Fibroblast of skin of right biceps (primary cell): ENCODE data around the gene PUSL1.

Source experiments
- DNase-seq: peaks from one replicate; pipeline ENCODE4 v3.0.0-alpha.2; 2013

Gene PUSL1

DNA sequence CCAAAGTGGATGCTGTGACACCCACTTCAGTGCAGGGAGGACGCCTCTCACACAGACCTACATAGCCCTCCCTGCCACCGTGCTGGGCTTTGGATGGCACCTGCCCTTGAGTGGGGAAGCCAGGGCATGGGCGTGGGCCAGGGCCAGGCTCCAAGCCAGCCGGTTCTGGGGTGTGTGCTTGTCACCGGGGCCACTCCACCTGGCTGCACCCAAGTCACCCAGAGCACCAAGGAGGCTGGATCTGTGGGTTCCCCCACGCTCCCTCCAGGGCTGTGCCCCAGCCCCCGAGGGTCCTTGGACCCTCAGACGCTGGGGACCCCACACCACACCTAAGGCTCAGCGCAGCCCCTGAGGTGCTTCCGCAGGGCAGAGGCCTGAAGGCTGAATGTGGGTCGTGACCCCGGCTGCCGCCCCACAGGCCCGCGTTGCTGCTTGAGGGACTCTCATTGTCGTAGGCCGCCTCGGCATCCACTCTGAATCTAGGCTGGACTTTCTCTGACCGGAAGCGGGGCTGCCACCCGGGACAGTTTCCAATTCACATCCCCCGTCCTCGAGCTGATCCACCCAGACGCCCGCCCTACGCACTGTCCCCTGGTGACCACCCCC is 48.5 kb downstream of the PUSL1 start:
- no peak for DNase-seq

- DNase-seq, result no peak
These were observed 49.6 kb downstream of the PUSL1 start for GRCh38 chr1:1357871-1358432.

GRCh38 chr1:1358433-1359271 is 50.3 kb downstream of the PUSL1 start, which contains the start of gene MXRA8:
MXRA8 (minus strand) TSS chr1:1358555; CDS start chr1:1358504, 51 bp downstream.
- DNase-seq, result peak; percentile 94

- peak; percentile 79 for DNase-seq
These were observed 50.9 kb downstream of the PUSL1 start for GRCh38 chr1:1359308-1359663.

DNA sequence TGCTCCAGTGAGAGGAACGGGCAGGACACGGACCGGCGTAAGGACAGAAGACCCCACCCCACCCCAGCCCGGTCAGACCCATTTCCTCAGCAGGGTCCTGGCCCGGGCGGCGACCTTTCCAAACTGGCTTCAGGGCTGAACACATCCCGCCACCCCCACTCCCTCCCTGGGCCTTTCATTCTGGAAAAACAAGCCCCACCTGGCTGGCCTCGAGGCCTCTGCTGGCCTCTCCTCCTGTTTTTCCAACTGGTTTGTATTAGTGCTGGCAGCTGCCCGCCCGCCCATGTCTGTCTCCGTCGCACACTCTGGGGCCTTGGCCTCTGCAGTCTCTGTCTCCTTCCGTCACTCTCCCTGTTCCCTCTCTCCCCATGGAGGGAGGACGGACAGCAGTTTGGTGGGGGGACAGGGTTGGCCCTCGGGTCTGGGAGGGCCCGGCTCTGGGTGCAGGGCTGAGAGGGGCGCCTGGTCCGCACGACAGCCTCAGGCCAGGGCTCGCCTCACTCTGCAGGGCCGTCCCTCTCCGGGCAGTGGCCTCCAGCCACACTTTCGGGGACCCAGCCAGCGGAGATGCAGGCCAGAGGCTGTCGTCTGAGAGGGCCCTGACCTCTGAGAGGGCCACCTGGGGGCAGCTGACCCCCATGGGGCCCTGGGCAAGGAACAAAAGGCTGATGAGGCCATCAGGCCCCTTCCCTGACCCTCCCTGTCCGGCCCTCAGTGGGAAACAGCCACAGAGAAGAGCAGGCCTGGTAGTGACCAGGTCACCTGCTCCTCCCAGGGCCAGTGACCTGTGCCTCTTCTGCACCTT is 51.5 kb downstream of the PUSL1 start:
- peak; percentile 83 for DNase-seq

DNA sequence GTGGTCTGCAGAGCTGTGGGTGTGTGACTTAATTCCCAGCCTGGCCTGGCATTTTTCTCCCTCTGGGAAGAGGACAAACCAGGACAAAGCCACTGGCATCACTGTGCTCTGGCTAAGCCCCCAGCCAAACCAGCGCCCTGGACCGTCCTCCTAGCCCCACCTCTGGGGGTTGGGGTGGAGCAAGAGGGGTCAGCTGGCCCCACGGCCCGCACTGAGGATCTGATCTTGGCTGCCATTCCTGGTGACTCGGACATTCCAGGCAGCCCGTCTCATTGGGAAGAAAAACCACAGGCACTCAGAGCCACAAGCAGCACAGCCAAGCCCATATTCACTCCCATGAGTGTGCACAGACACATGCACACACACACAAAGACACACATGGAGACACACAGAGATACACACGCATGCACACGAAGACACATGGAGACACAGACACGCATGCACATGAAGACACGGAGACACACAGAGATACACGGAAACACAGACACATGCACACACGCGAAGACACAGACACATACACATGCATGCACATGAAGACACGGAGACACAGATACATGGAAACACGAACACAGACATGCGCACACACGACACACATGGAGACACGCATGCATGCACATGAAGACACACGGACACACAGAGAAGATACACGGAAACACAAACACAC is 52.2 kb downstream of the PUSL1 start:
- peak; percentile 95 for DNase-seq
